OCI-LY7 (cell line): ENCODE measurements around the gene SYVN1. TPM values are rescaled to one million over a fixed set of nuclear protein-coding genes. Genes with fewer than 3 reads are reported as not detected.
A peak's percentile ranks its signal among the peaks of the same experiment; 100 is the strongest.

ENCODE experiments used
- BruUV-seq: library from RNA; stranded (reverse); fragments of 400-500 nt; replicated peaks from 2 replicates; lab custom pipeline; 2021; lab: Mats Ljungman, UMichigan
- CTCF ChIA-PET: fragments of 300-600 bp; sonication (Branson Sonifier 250); formaldehyde crosslinking; loops from one replicate; lab custom pipeline; 2022; ENCODE audit warnings: antibody characterized with exemption; ENCODE audit not compliant: unreplicated experiment; lab: Charles Lee
- POLR2A ChIA-PET: fragments of 300-600 bp; sonication (Branson Sonifier 250); formaldehyde crosslinking; loops from one replicate; lab custom pipeline; 2022; ENCODE audit warnings: antibody characterized with exemption; lab: Charles Lee
- DNase-seq: peaks from one replicate; pipeline ENCODE4 v3.0.0-alpha.2; 2015; ENCODE audit warnings: low spot score
- H2AFZ ChIP-seq: fragments of 200-600 bp; sonication (generic), shearing (Covaris generic); 2 replicates; pipeline ENCODE4 v1.6.1; 2014; ENCODE audit warnings: mild to moderate bottlenecking, antibody characterized with exemption, low read length, moderate library complexity
- H3K27ac ChIP-seq: fragments of 200-600 bp; sonication (generic); 2 replicates; pipeline ENCODE4 v1.5.1; 2014; ENCODE audit warnings: mixed run types, low read depth, mild to moderate bottlenecking, moderate library complexity, low read length, inconsistent platforms; ENCODE audit not compliant: poor library complexity, severe bottlenecking
- H3K36me3 ChIP-seq: fragments of 200-600 bp; sonication (generic); 2 replicates; pipeline ENCODE4 v1.6.1; 2014; ENCODE audit warnings: mild to moderate bottlenecking, antibody characterized with exemption, low read length, moderate library complexity, mixed read lengths; ENCODE audit not compliant: insufficient read depth
- H3K4me1 ChIP-seq: fragments of 200-600 bp; sonication (generic); 2 replicates; pipeline ENCODE4 v1.5.1; 2014; ENCODE audit warnings: mild to moderate bottlenecking, low read length; ENCODE audit not compliant: insufficient read depth, poor library complexity, severe bottlenecking
- H3K4me2 ChIP-seq: fragments of 200-600 bp; sonication (generic); 2 replicates; pipeline ENCODE4 v1.6.1; 2014; ENCODE audit warnings: mild to moderate bottlenecking, low read length
- H3K4me3 ChIP-seq: fragments of 200-600 bp; sonication (generic); 2 replicates; pipeline ENCODE4 v1.5.1; 2014; ENCODE audit warnings: mild to moderate bottlenecking, low read depth, low read length; ENCODE audit not compliant: poor library complexity, severe bottlenecking
- H3K79me2 ChIP-seq: fragments of 200-600 bp; sonication (generic); 2 replicates; pipeline ENCODE4 v1.6.1; 2016; ENCODE audit warnings: low read depth, mild to moderate bottlenecking, low read length, moderate library complexity, mixed read lengths; ENCODE audit not compliant: insufficient read depth
- H3K9me2 ChIP-seq: fragments of 200-600 bp; sonication (generic); 2 replicates; pipeline ENCODE4 v1.6.1; 2016; ENCODE audit warnings: mild to moderate bottlenecking, low read length, mixed read lengths; ENCODE audit not compliant: insufficient read depth
- H3K9me3 ChIP-seq: fragments of 200-600 bp; sonication (generic); 2 replicates; pipeline ENCODE4 v1.6.1; 2014; ENCODE audit warnings: mild to moderate bottlenecking, mixed run types, low read length, mixed read lengths
- H4K20me1 ChIP-seq: fragments of 200-600 bp; sonication (generic); 2 replicates; pipeline ENCODE4 v1.6.1; 2014; ENCODE audit warnings: mild to moderate bottlenecking, antibody characterized with exemption, low read length, moderate library complexity, mixed read lengths; ENCODE audit not compliant: insufficient read depth
- EZH2phosphoT487 ChIP-seq: fragments of 200-600 bp; sonication (generic); IDR thresholded peaks from 2 replicates; pipeline ENCODE4 v1.6.1; 2018; ENCODE audit warnings: low read depth, borderline replicate concordance, mild to moderate bottlenecking, mixed run types, antibody characterized with exemption, low read length, moderate library complexity, mixed read lengths
- intact Hi-C: fragments of 100-400 bp; cut with micrococcal nuclease; formaldehyde crosslinking; loops from one replicate; pipeline ENCODE4 v1.10.0; 2022; ENCODE audit not compliant: unreplicated experiment
- total RNA-seq, 2 experiments: library from RNA; depleted of rRNA in 1 of 2; stranded (reverse); fragments of >200 nt in 1 of 2; shearing (Covaris generic) in 1 of 2; gene quantifications; 2 replicates each; pipeline ENCODE4 v1.2.3, GENCODE V29; 2014 to 2022
- TF ChIP-seq, protein P1 (sequence below): fragments of 200-600 bp; sonication (generic); conservative IDR thresholded peaks from 2 replicates; pipeline ENCODE4 v1.5.1; 2014; ENCODE audit warnings: mild to moderate bottlenecking, antibody characterized with exemption, low read length, moderate library complexity, mixed read lengths

SYVN1 gene
- total RNA-seq, 2 experiments from 2014 or later = 134 to 310 TPM

DNA sequence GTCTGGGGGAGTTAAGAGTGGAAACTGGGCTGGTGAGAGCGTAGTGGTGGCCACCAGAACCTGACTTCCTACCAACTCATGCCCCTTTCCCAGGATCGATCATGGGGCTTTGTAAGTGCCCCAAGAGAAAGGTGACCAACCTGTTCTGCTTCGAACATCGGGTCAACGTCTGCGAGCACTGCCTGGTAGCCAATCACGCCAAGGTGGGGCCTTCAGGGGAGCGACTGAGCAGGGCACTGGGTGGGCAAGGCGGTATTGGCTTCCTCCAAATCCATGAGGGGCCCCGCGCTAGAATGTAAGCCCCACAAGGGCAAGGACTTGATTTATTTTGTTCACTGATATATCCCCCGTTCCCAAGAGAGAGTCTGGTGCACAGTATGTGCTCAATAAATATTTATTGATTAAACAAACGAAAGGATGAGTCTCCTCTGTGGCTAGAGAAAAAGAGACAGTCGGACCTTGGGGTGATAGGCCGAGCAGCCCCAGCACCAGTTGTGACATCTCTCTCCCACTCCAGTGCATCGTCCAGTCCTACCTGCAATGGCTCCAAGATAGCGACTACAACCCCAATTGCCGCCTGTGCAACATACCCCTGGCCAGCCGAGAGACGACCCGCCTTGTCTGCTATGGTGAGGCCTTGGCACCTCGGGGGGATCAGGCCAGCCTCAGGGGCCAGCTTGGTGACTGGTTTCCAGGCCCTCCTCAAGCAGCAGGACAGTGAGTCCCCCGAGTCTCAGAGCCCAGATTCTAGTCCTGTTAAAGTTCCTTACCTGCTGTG is 49.5 kb downstream of the SYVN1 start:
- H3K27ac ChIP-seq = peak overlapping the region; percentile 74
- intact Hi-C loops = loop anchor here (1.0 to 10.0 kb wide), 6 partner anchors 33 to 240 kb away; partner anchors contain the start of genes ARL2, ATG2A, CDC42BPG and SAC3D1
- ChIA-PET POLR2A (interaction anchor here (0.9 to 1.0 kb wide), 2 partner anchors 9 to 11 kb away, joined by 3 to 4 read pairs; partner anchors contain the start of gene VPS51), CTCF (no interaction called here)
- no TSS peak for BruUV-seq
- peaks cover 8% of the 10 kb centered on the region; the same call in 1 of the 2 replicates for H4K20me1 ChIP-seq
- TF ChIP-seq, protein P1, sequence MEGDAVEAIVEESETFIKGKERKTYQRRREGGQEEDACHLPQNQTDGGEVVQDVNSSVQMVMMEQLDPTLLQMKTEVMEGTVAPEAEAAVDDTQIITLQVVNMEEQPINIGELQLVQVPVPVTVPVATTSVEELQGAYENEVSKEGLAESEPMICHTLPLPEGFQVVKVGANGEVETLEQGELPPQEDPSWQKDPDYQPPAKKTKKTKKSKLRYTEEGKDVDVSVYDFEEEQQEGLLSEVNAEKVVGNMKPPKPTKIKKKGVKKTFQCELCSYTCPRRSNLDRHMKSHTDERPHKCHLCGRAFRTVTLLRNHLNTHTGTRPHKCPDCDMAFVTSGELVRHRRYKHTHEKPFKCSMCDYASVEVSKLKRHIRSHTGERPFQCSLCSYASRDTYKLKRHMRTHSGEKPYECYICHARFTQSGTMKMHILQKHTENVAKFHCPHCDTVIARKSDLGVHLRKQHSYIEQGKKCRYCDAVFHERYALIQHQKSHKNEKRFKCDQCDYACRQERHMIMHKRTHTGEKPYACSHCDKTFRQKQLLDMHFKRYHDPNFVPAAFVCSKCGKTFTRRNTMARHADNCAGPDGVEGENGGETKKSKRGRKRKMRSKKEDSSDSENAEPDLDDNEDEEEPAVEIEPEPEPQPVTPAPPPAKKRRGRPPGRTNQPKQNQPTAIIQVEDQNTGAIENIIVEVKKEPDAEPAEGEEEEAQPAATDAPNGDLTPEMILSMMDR = no peak
- TF ChIP-seq EZH2phosphoT487 = no peak
- no peak overlapping the region; the same call in 1 of the 2 replicates for H2AFZ ChIP-seq
- no peaks in the 10 kb centered on the region for H3K9me2 ChIP-seq
- peaks cover 53% of the 10 kb centered on the region for H3K36me3 ChIP-seq
- peak overlapping the region; percentile 85 for H3K4me2 ChIP-seq
- H3K79me2 ChIP-seq = peaks cover 51% of the 10 kb centered on the region
- H3K4me1 ChIP-seq = peaks cover 42% of the 10 kb centered on the region
- H3K9me3 ChIP-seq = no peaks in the 10 kb centered on the region
- DNase-seq = no peak
- peak overlapping the region; percentile 91 for H3K4me3 ChIP-seq

DNA sequence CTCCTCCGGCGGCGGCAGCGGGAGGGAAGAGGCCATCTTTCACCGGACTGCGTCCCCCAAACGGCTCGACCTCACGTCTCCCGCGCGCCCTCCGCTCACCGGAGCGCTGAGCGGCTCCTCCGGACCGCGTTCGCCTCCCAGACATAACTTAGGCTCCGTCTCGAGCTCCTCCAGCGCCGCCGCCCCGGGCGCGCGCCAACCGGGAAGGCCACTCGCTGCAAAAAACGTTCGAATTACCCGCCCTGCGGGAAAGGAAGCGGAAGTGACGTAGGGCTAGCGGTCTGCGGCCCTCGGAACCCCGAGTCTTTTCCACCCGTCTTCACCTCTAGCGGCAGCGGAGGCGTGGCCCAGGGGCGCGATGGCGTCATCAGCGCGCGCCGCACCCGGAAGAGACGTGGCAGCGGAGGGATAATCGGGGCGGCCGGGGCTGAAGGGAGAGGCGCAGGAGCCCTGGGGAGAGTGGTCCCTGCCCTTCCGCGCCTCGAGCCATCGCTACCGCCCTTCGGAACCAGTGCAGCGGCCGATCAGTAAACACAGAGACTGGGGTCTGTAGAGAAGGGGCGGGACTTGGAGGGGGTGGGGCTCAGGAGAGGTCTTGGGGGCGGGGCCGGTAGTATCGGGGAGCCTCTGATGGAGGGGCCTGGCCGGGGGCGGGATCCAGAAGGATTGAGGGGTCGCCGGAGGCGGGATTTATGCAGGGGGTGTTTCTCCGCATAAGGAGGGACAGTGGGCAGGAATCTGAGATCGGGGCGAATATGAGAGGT is 50.3 kb downstream of the SYVN1 start, which contains the start of the genes CDCA5 and ZFPL1:
TSS of gene CDCA5 (minus strand) at position 207 of the 764 bp plus-strand sequence. CDS start at position 145, 62 bp downstream.
TSS of gene ZFPL1 (plus strand) at position 389 of the 764 bp plus-strand sequence. CDS start 477 bp downstream, outside the sequence.
- H4K20me1 ChIP-seq = peaks cover 8% of the 10 kb centered on the region; the same call in 1 of the 2 replicates
- H3K4me2 ChIP-seq = peak within 1 kb of the TSS; percentile 85
- H3K27ac ChIP-seq = peak within 1 kb of the TSS; percentile 74
- peak; percentile 97 for DNase-seq
- POLR2A ChIA-PET = interaction anchor here (0.7 to 1.6 kb wide), 6 partner anchors 8 to 48 kb away, joined by 3 to 7 read pairs (median 4); partner anchors contain the start of genes FAU and MRPL49
- peak within 1 kb of the TSS; percentile 29; the same call in 1 of the 2 replicates for H2AFZ ChIP-seq
- H3K9me2 ChIP-seq = no peaks in the 10 kb centered on the region
- peak within 1 kb of the TSS; percentile 91 for H3K4me3 ChIP-seq
- TF ChIP-seq, protein P1 = no peak
- TF ChIP-seq EZH2phosphoT487 = no peak
- H3K4me1 ChIP-seq = peaks cover 49% of the 10 kb centered on the region
- no peaks in the 10 kb centered on the region for H3K9me3 ChIP-seq
- no TSS peak for BruUV-seq
- CTCF ChIA-PET = interaction anchor here (0.6 kb wide), 1 partner anchor 71 kb away, joined by 3 read pairs; no protein-coding TSS in a partner anchor
- peaks cover 57% of the 10 kb centered on the region for H3K79me2 ChIP-seq
- H3K36me3 ChIP-seq = peaks cover 56% of the 10 kb centered on the region
- intact Hi-C loops = loop anchor here (1.0 to 10.0 kb wide), 6 partner anchors 33 to 239 kb away; partner anchors contain the start of genes ARL2, ATG2A, CDC42BPG and SAC3D1
